ENCODE measurements around the gene THEMIS2. TPM values are rescaled to one million over a fixed set of nuclear protein-coding genes. Genes with fewer than 3 reads are reported as not detected.

THEMIS2 gene
- polyA plus RNA-seq, 12 donors, result 1.7 to 8.7 (median 2.8) TPM; not detected in 2

Other genes with a start within 250 kb of the THEMIS2 start
- 1 to 10 TPM in 9 of 12 donors, under 1 TPM in 1, not detected in 2; 0.96 to 8.5 (median 1.9) TPM for gene FGR, start 237.4 kb upstream of the THEMIS2 start, polyA plus RNA-seq (ENCODE audit: insufficient read length in 12 of 12)
- 1,000 to 10,000 TPM in 1 of 12 donors, 10 to 100 TPM in 11; 36.9 to 1,253 (median 56.8) TPM for gene IFI6, start 200.4 kb upstream of the THEMIS2 start, polyA plus RNA-seq (ENCODE audit: insufficient read length in 12 of 12)
- 100 to 1,000 TPM in 1 of 12 donors, 10 to 100 TPM in 11; 18.0 to 726 (median 21.8) TPM for gene FAM76A, start 146.6 kb upstream of the THEMIS2 start, polyA plus RNA-seq (ENCODE audit: insufficient read length in 12 of 12)
- 10 to 100 TPM in 11 of 12 donors, not detected in 1; 24.1 to 51.0 (median 35.7) TPM for gene STX12, start 99.3 kb upstream of the THEMIS2 start, polyA plus RNA-seq (ENCODE audit: insufficient read length in 12 of 12)
- 10 to 100 TPM in 11 of 12 donors, not detected in 1; 29.1 to 48.1 (median 34.6) TPM for gene PPP1R8, start 41.8 kb upstream of the THEMIS2 start, polyA plus RNA-seq (ENCODE audit: insufficient read length in 12 of 12)
- 10 to 100 TPM in 11 of 12 donors, not detected in 1; 16.6 to 68.1 (median 50.4) TPM for gene RPA2, start 42.0 kb downstream of the THEMIS2 start, polyA plus RNA-seq (ENCODE audit: insufficient read length in 12 of 12)
- 1 to 10 TPM in 1 of 12 donors, under 1 TPM in 7, not detected in 4; 0.09 to 1.5 (median 0.17) TPM for gene SMPDL3B, start 62.5 kb downstream of the THEMIS2 start, polyA plus RNA-seq (ENCODE audit: insufficient read length in 12 of 12)
- 1 to 10 TPM in 10 of 12 donors, not detected in 2; 6.2 to 8.4 (median 7.0) TPM for gene XKR8, start 87.4 kb downstream of the THEMIS2 start, polyA plus RNA-seq (ENCODE audit: insufficient read length in 12 of 12)
- 10 to 100 TPM in 11 of 12 donors, not detected in 1; 17.7 to 24.6 (median 20.6) TPM for gene EYA3, start 216.1 kb downstream of the THEMIS2 start, polyA plus RNA-seq (ENCODE audit: insufficient read length in 12 of 12)

All from muscle of arm (tissue), 12 donors.